IMR-90 (cell line): Measurements from ENCODE around the gene APLF. TPM values are rescaled to one million over a fixed set of nuclear protein-coding genes. Genes with fewer than 3 reads are reported as not detected.

Experiments used
- ATAC-seq: fragments of 200-7000 bp; cut with Tn5 transposase; 2 replicates; pipeline ENCODE4 v1.9.1; 2020; ENCODE audit warnings: low read depth, mild to moderate bottlenecking, moderate library complexity
- BruUV-seq: library from RNA; stranded (reverse); fragments of 400-500 nt; replicated peaks from 2 replicates; lab custom pipeline; 2021; lab: Mats Ljungman, UMichigan
- CTCF ChIA-PET: fragments of 300-600 bp; formaldehyde crosslinking; extraction: SDS; loops from one replicate; lab custom pipeline; 2021; ENCODE audit warnings: antibody characterized with exemption; lab: Yijun Ruan, JAX
- POLR2A ChIA-PET: fragments of 300-600 bp; sonication (Branson Sonifier 250); formaldehyde crosslinking; loops from one replicate; lab custom pipeline; 2022; ENCODE audit warnings: antibody characterized with exemption; ENCODE audit not compliant: unreplicated experiment; lab: Charles Lee
- DNase-seq: peaks from one replicate; pipeline ENCODE4 v3.0.0; 2013
- H2AFZ ChIP-seq: replicated peaks from 2 replicates; pipeline ENCODE3; 2013; ENCODE audit warnings: low read length, mild to moderate bottlenecking; ENCODE audit not compliant: poor library complexity
- H2AK5ac ChIP-seq: 2 replicates; pipeline ENCODE4 v1.6.1; 2013; ENCODE audit warnings: low read depth, low read length, inconsistent platforms
- H2AK9ac ChIP-seq: replicated peaks from 2 replicates; pipeline ENCODE3; 2013; ENCODE audit warnings: mild to moderate bottlenecking, low read depth, low read length, moderate library complexity; ENCODE audit not compliant: poor library complexity
- H2BK120ac ChIP-seq: 2 replicates; pipeline ENCODE4 v1.6.1; 2013; ENCODE audit warnings: low read depth, low read length, inconsistent platforms
- H2BK15ac ChIP-seq: 3 replicates; pipeline ENCODE4 v1.6.1; 2013; ENCODE audit warnings: low read depth, low read length, inconsistent platforms
- H2BK20ac ChIP-seq: 2 replicates; pipeline ENCODE4 v1.6.1; 2013; ENCODE audit warnings: low read depth, mild to moderate bottlenecking, inconsistent platforms, low read length, moderate library complexity
- H2BK5ac ChIP-seq: 2 replicates; pipeline ENCODE4 v1.6.1; 2013; ENCODE audit warnings: mild to moderate bottlenecking, low read depth, low read length, inconsistent platforms; ENCODE audit not compliant: poor library complexity, severe bottlenecking
- H3K14ac ChIP-seq: replicated peaks from 2 replicates; pipeline ENCODE4 v1.6.1; 2013; ENCODE audit warnings: low read depth, low read length, inconsistent platforms
- H3K18ac ChIP-seq: 2 replicates; pipeline ENCODE4 v1.6.1; 2013; ENCODE audit warnings: low read depth, low read length, control low read depth
- H3K23ac ChIP-seq: 2 replicates; pipeline ENCODE4 v1.6.1; 2013; ENCODE audit warnings: low read depth, low read length, inconsistent platforms
- H3K27ac ChIP-seq: 2 replicates; pipeline ENCODE4 v1.5.1; 2013; ENCODE audit warnings: mild to moderate bottlenecking, control low read depth, low read length; ENCODE audit not compliant: insufficient read depth
- H3K27me3 ChIP-seq: 2 replicates; pipeline ENCODE4 v1.6.1; 2013; ENCODE audit warnings: low read length; ENCODE audit not compliant: control insufficient read depth, insufficient read depth
- H3K36me3 ChIP-seq: 2 replicates; pipeline ENCODE4 v1.6.1; 2013; ENCODE audit warnings: low read length, mixed read lengths; ENCODE audit not compliant: control insufficient read depth, insufficient read depth
- H3K4ac ChIP-seq: 2 replicates; pipeline ENCODE4 v1.6.1; 2013; ENCODE audit warnings: low read depth, low read length, inconsistent platforms
- H3K4me1 ChIP-seq: 2 replicates; pipeline ENCODE4 v1.6.1; 2013; ENCODE audit warnings: low read length, mixed read lengths; ENCODE audit not compliant: control insufficient read depth, insufficient read depth
- H3K4me2 ChIP-seq: 2 replicates; pipeline ENCODE4 v1.6.1; 2013; ENCODE audit warnings: low read depth, mild to moderate bottlenecking, control low read depth, low read length, moderate library complexity
- H3K4me3 ChIP-seq: 2 replicates; pipeline ENCODE4 v1.5.1; 2013; ENCODE audit warnings: low read depth, mild to moderate bottlenecking, control low read depth, low read length, moderate library complexity; ENCODE audit not compliant: insufficient read depth
- H3K56ac ChIP-seq: 2 replicates; pipeline ENCODE4 v1.6.1; 2013; ENCODE audit warnings: low read length, inconsistent platforms; ENCODE audit not compliant: insufficient read depth; ENCODE audit errors: extremely low read depth
- H3K79me1 ChIP-seq, 2 experiments: 2 replicates each; pipeline ENCODE4 v1.6.1; 2013; ENCODE audit warnings: low read length in 2 of 2, inconsistent platforms in 1 of 2, low read depth in 1 of 2
- H3K9ac ChIP-seq: 2 replicates; pipeline ENCODE4 v1.6.1; 2013; ENCODE audit warnings: low read depth, low read length, control low read depth
- H3K9me1 ChIP-seq: 2 replicates; pipeline ENCODE4 v1.6.1; 2013; ENCODE audit warnings: low read length, inconsistent platforms; ENCODE audit not compliant: insufficient read depth
- H3K9me3 ChIP-seq: 2 replicates; pipeline ENCODE4 v1.6.1; 2013; ENCODE audit warnings: low read length; ENCODE audit not compliant: control insufficient read depth, insufficient read depth
- H4K20me1 ChIP-seq: 2 replicates; pipeline ENCODE4 v1.6.1; 2013; ENCODE audit warnings: low read length, inconsistent platforms; ENCODE audit not compliant: insufficient read depth
- H4K5ac ChIP-seq: 2 replicates; pipeline ENCODE4 v1.6.1; 2013; ENCODE audit warnings: mild to moderate bottlenecking, low read depth, low read length, control low read depth
- H4K8ac ChIP-seq, 2 experiments: 2 replicates each; pipeline ENCODE4 v1.6.1; 2013; ENCODE audit warnings: low read depth in 2 of 2, low read length in 2 of 2, control low read depth in 1 of 2, inconsistent platforms in 1 of 2
- H4K91ac ChIP-seq: 2 replicates; pipeline ENCODE4 v1.6.1; 2013; ENCODE audit warnings: low read depth, low read length, inconsistent platforms; ENCODE audit not compliant: insufficient read depth
- BHLHE40 ChIP-seq: fragments of 150-350 bp; IDR thresholded peaks from 2 replicates; pipeline ENCODE4 v1.6.1; 2016; ENCODE audit warnings: mild to moderate bottlenecking, low read depth, low read length
- CEBPB ChIP-seq: IDR thresholded peaks from 2 replicates; pipeline ENCODE4 v1.6.1; 2012; ENCODE audit warnings: low read depth, low read length, improper control_type of control experiment
- CHD1 ChIP-seq: IDR thresholded peaks from 2 replicates; pipeline ENCODE4 v1.6.1; 2012; ENCODE audit warnings: low read depth, low read length, improper control_type of control experiment
- CTCF ChIP-seq: conservative IDR thresholded peaks from 2 replicates; pipeline ENCODE4 v1.5.1; 2012; ENCODE audit warnings: mild to moderate bottlenecking, low read depth, low read length, improper control_type of control experiment
- ELK1 ChIP-seq: fragments of 150-350 bp; IDR thresholded peaks from 2 replicates; pipeline ENCODE4 v1.6.1; 2016; ENCODE audit warnings: low read depth, mild to moderate bottlenecking, low read length, moderate library complexity, borderline replicate concordance
- FOS ChIP-seq: fragments of 150-350 bp; IDR thresholded peaks from 2 replicates; pipeline ENCODE4 v1.6.1; 2016; ENCODE audit warnings: low read depth, low read length
- MAFK ChIP-seq: IDR thresholded peaks from 2 replicates; pipeline ENCODE4 v1.6.1; 2012; ENCODE audit warnings: low read depth, low read length, improper control_type of control experiment
- MAZ ChIP-seq: IDR thresholded peaks from 2 replicates; pipeline ENCODE4 v1.6.1; 2012; ENCODE audit warnings: low read depth, mild to moderate bottlenecking, low read length, improper control_type of control experiment, moderate library complexity, borderline replicate concordance
- MXI1 ChIP-seq: IDR thresholded peaks from 2 replicates; pipeline ENCODE4 v1.6.1; 2012; ENCODE audit warnings: low read depth, mild to moderate bottlenecking, low read length, moderate library complexity, borderline replicate concordance
- NFE2L2 ChIP-seq: fragments of 150-350 bp; IDR thresholded peaks from 2 replicates; pipeline ENCODE4 v1.6.1; 2016; ENCODE audit warnings: low read depth, mild to moderate bottlenecking, low read length
- POLR2A ChIP-seq: IDR thresholded peaks from 2 replicates; pipeline ENCODE4 v1.6.1; 2012; ENCODE audit warnings: mild to moderate bottlenecking, low read depth, low read length
- RAD21 ChIP-seq: IDR thresholded peaks from 2 replicates; pipeline ENCODE4 v1.6.1; 2012; ENCODE audit warnings: low read length, improper control_type of control experiment
- RFX5 ChIP-seq: IDR thresholded peaks from 2 replicates; pipeline ENCODE4 v1.8.0; 2012; ENCODE audit warnings: low read depth, mild to moderate bottlenecking, low read length, moderate library complexity
- SMC3 ChIP-seq: fragments of 150-350 bp; IDR thresholded peaks from 2 replicates; pipeline ENCODE4 v1.6.1; 2016; ENCODE audit warnings: low read depth, mild to moderate bottlenecking, antibody characterized with exemption, low read length, moderate library complexity
- USF2 ChIP-seq: fragments of 150-350 bp; IDR thresholded peaks from 2 replicates; pipeline ENCODE4 v1.6.1; 2017; ENCODE audit warnings: mild to moderate bottlenecking, antibody characterized with exemption, low read length, low read depth
- WGBS, 2 experiments: methylation state at CpG; one replicate each; pipeline versions ENCODE4 v1.1.5 to v1.1.7; 2013; ENCODE audit warnings: missing lambda C conversion rate in 2 of 2; ENCODE audit not compliant: insufficient read length in 1 of 2; ENCODE audit errors: extremely low coverage in 2 of 2; 5-methylcytosine and 5-hydroxymethylcytosine counted together
- dilution Hi-C: fragments of 300-500 bp; cut with HindIII; formaldehyde crosslinking; loops from one replicate; pipeline ENCODE4 v1.14.3; 2018; ENCODE audit warnings: low sequenced_read_pairs; ENCODE audit not compliant: unreplicated experiment
- in situ Hi-C: fragments of 300-500 bp; cut with MboI; formaldehyde crosslinking; loops from 3 replicates; pipeline ENCODE4 v1.14.3; 2019; ENCODE audit warnings: low sequenced_read_pairs, inconsistent platforms, mixed read lengths
- intact Hi-C: fragments of 100-400 bp; cut with micrococcal nuclease; formaldehyde crosslinking; loops from 2 replicates; pipeline ENCODE4 v1.10.0; 2022
- polyA plus RNA-seq, 3 experiments: library from polyadenylated mRNA; depleted of rRNA; stranded (reverse); fragments of >200 nt; gene quantifications; 2 replicates each; pipeline ENCODE4 v1.2.3, GENCODE V29; 2012; ENCODE audit warnings: low replicate concordance in 1 of 3
- total RNA-seq: library from RNA; depleted of rRNA; stranded (reverse); fragments of >200 nt; gene quantifications from 2 replicates; pipeline ENCODE4 v1.2.3, GENCODE V29; 2012

APLF gene
- total and polyA plus RNA-seq, 2 of the 4 experiments (the other 2 are of a cell fraction), result 1.5 to 2.3 TPM

- H2AK5ac ChIP-seq, result no peak overlapping the region
- no peak overlapping the region for H3K14ac ChIP-seq
- H3K79me1 ChIP-seq, result no peaks in the 10 kb centered on the region
- no peak overlapping the region for H2BK20ac ChIP-seq
- H2BK120ac ChIP-seq, result no peak overlapping the region
- no peak overlapping the region for H2BK15ac ChIP-seq
- intact Hi-C loops (no loop called here), dilution Hi-C loops (no loop called here), in situ Hi-C loops (no loop called here)
- no peaks in the 10 kb centered on the region for H3K4me1 ChIP-seq
- no peaks in the 10 kb centered on the region for H3K36me3 ChIP-seq
- no TSS peak for BruUV-seq
- H3K4me2 ChIP-seq, result no peak overlapping the region
- DNase-seq, result no peak
- ChIA-PET CTCF (no interaction called here), POLR2A (no interaction called here)
- no peak overlapping the region for H4K5ac ChIP-seq
- no peaks in the 10 kb centered on the region for H3K9me1 ChIP-seq
- no peak overlapping the region for H3K23ac ChIP-seq
- no peak overlapping the region for H3K9ac ChIP-seq
- H3K27me3 ChIP-seq, result peaks cover 47% of the 10 kb centered on the region
- no peak for ATAC-seq
- H2AFZ ChIP-seq, result no peak overlapping the region
- no peaks in the 10 kb centered on the region for H4K20me1 ChIP-seq
- H2AK9ac ChIP-seq, result no peak overlapping the region
- H3K4me3 ChIP-seq, result no peak overlapping the region
- no peak overlapping the region for H4K8ac ChIP-seq
- no CpG with 5 or more reads among the region's 1 CpG for WGBS, 2 experiments
- H3K9me3 ChIP-seq, result no peaks in the 10 kb centered on the region
- H3K27ac ChIP-seq, result no peak overlapping the region
- no peak overlapping the region for H3K4ac ChIP-seq
- H3K56ac ChIP-seq, result no peak overlapping the region
- TF ChIP-seq RFX5 (no peak), ELK1 (no peak), CEBPB (no peak), CHD1 (no peak), USF2 (no peak), MAZ (no peak), CTCF (no peak), POLR2A (no peak), SMC3 (no peak), NFE2L2 (no peak), BHLHE40 (no peak), RAD21 (no peak), MXI1 (no peak), MAFK (no peak), FOS (no peak)
- H2BK5ac ChIP-seq, result no peak overlapping the region
- H3K18ac ChIP-seq, result no peak overlapping the region
- H4K91ac ChIP-seq, result no peak overlapping the region
Observed at GRCh38 chr2:68417926-68418325, 49.5 kb upstream of the APLF start.
